SK-N-MC (cell line): ENCODE results near the gene FAM3B.
A peak's percentile ranks its signal among the peaks of the same experiment; 100 is the strongest.
"Not testable (repeated sequence)": the region's sequence is repeated elsewhere in the genome, so short reads cannot be mapped to it uniquely, and the experiment has no call there.

ENCODE experiments used
- DNase-seq: peaks from one replicate; pipeline ENCODE4 v3.0.0-alpha.2; 2011; ENCODE audit warnings: low read depth, low spot score
- H3K27ac ChIP-seq: fragments of 200-600 bp; sonication (generic); 2 replicates; pipeline ENCODE4 v1.5.1; 2016; ENCODE audit warnings: mixed run types
- H3K36me3 ChIP-seq: fragments of 200-600 bp; sonication (generic); 2 replicates; pipeline ENCODE4 v1.6.1; 2017; ENCODE audit warnings: antibody characterized with exemption, low read length, mixed read lengths; ENCODE audit not compliant: insufficient read depth
- H3K4me3 ChIP-seq: fragments of 200-600 bp; sonication (generic); 2 replicates; pipeline ENCODE4 v1.5.1; 2016
- H3K9ac ChIP-seq: fragments of 200-600 bp; sonication (generic); 2 replicates; pipeline ENCODE4 v1.8.0; 2017; ENCODE audit warnings: mixed run types, mixed read lengths; ENCODE audit not compliant: insufficient read length
- H3K9me3 ChIP-seq: fragments of 200-600 bp; sonication (generic); 2 replicates; pipeline ENCODE4 v1.6.1; 2017; ENCODE audit warnings: low read depth, mild to moderate bottlenecking, antibody characterized with exemption, low read length, moderate library complexity, mixed read lengths
- EZH2 ChIP-seq: fragments of 200-600 bp; sonication (generic); IDR thresholded peaks from one replicate; pipeline ENCODE4 v1.6.1; 2017; ENCODE audit warnings: antibody characterized with exemption
- FOXP2 ChIP-seq: optimal IDR thresholded peaks from 2 replicates; pipeline ENCODE3; 2011; ENCODE audit warnings: mild to moderate bottlenecking, moderate library complexity; ENCODE audit not compliant: insufficient read depth; ENCODE audit errors: extremely low read length, control extremely low read depth
- POLR2AphosphoS5 ChIP-seq: IDR thresholded peaks from 2 replicates; pipeline ENCODE4 v1.6.1; 2012; ENCODE audit warnings: mild to moderate bottlenecking, low read depth, low read length, borderline replicate concordance

FAM3B gene

GRCh38 chr21:41283211-41283818 lies 33.3 kb upstream of the FAM3B start:
- no peak for TF ChIP-seq EZH2
- TF ChIP-seq FOXP2 = no peak
- TF ChIP-seq POLR2AphosphoS5 = no peak
- Histone ChIP-seq H3K9ac (no peak overlapping the region), H3K9me3 (no peaks in the 10 kb centered on the region), H3K36me3 (no peaks in the 10 kb centered on the region), H3K4me3 (no peak overlapping the region), H3K27ac (no peak overlapping the region)
- DNase-seq = peak; percentile 82

- no peaks in the 10 kb centered on the region for H3K36me3 ChIP-seq
These were observed 27.2 kb upstream of the FAM3B start for GRCh38 chr21:41289431-41289830.

GRCh38 chr21:41290106-41290799 lies 26.3 kb upstream of the FAM3B start:
- TF ChIP-seq POLR2AphosphoS5 (no peak), FOXP2 (no peak), EZH2 (no peak)
- no peaks in the 10 kb centered on the region for H3K36me3 ChIP-seq
- H3K4me3 ChIP-seq = no peak overlapping the region
- no peak overlapping the region for H3K27ac ChIP-seq
- no peak for DNase-seq
- H3K9ac ChIP-seq = no peak overlapping the region
- H3K9me3 ChIP-seq = no peaks in the 10 kb centered on the region

More at GRCh38 chr21:41289431-41289830, 27.2 kb upstream of the FAM3B start:
- DNase-seq = no peak
- no peak for TF ChIP-seq POLR2AphosphoS5
- TF ChIP-seq EZH2 = no peak
- no peak for TF ChIP-seq FOXP2
- Histone ChIP-seq H3K9me3 (no peaks in the 10 kb centered on the region), H3K9ac (no peak overlapping the region), H3K4me3 (no peak overlapping the region), H3K27ac (no peak overlapping the region)

DNA sequence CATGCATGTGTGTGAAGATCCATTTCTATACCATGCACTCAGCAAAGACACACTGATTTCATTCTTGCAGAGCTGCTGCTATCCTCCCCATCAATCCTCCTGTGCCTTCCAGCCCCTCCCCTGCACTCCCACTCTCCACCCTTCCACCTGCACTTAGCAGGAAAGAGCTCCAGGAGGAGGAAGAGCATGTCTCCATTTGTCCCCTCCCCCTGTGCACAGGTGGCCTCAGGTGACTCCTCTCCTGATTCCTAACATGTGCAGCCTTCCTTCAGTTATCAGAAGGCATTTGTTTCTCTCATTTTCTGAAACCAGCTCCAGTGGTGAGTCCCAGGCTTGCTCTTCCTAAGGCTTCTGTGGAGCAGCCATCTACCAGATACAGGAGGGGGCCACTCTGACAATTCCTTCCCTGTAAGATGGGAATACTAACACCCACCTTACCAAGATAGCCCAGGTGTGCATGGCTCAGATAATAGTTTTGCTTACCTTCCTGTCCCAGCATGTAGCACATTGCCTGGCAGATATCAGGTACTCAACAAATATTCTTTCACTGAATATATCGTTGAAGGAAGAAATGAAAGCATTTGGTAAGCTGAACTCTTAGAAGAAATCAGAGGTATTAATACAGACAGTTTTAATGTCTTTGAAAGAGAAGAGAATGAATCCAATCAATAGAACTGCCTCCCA lies 21.9 kb upstream of the FAM3B start:
- Histone ChIP-seq H3K9me3 (no peaks in the 10 kb centered on the region; the same call in 1 of the 2 replicates), H3K36me3 (no peaks in the 10 kb centered on the region), H3K27ac (no peak overlapping the region), H3K4me3 (no peak overlapping the region), H3K9ac (no peak overlapping the region)
- no peak for DNase-seq
- no peak for TF ChIP-seq POLR2AphosphoS5
- TF ChIP-seq FOXP2 = no peak
- TF ChIP-seq EZH2 = no peak

DNA sequence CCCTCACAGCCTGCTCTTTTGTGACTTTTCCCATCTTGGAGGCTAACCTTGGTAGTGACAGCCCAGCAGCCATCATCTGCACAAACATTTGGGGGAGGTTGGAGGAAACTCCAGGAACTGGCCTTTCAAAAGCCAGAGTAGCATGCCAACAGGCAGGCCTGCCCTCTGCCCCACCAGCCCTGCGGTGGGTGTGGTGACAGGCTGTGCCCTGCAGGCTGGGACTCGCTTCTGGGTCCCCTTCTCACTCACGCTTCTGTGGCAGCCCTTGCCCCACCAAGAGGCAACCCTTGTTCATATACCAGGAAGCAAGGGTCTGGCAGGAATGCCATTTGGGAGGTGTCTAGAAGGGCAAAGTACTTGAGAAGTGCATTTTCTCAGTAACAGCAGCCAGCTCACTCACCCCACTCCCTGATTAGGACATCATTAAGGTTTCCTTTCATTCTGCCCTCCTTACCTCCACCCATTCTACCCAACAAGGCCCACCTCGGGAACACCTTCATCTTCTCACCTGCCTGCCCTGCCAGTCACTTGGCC lies 20.8 kb upstream of the FAM3B start:
- Histone ChIP-seq H3K9ac (no peak overlapping the region), H3K4me3 (no peak overlapping the region), H3K9me3 (no peaks in the 10 kb centered on the region; the same call in 1 of the 2 replicates), H3K36me3 (no peaks in the 10 kb centered on the region), H3K27ac (no peak overlapping the region)
- TF ChIP-seq EZH2 (no peak), POLR2AphosphoS5 (no peak), FOXP2 (no peak)
- DNase-seq = no peak

- TF ChIP-seq FOXP2 = no peak
- no peak for TF ChIP-seq EZH2
- no peak for TF ChIP-seq POLR2AphosphoS5
- Histone ChIP-seq H3K9me3 (no peaks in the 10 kb centered on the region; the same call in 1 of the 2 replicates), H3K4me3 (no peak overlapping the region), H3K36me3 (no peaks in the 10 kb centered on the region), H3K9ac (no peak overlapping the region), H3K27ac (no peak overlapping the region)
- no peak for DNase-seq
These were observed 13.6 kb upstream of the FAM3B start for GRCh38 chr21:41302976-41303375.

GRCh38 chr21:41304068-41304720 lies 12.4 kb upstream of the FAM3B start:
- TF ChIP-seq EZH2 (no peak), POLR2AphosphoS5 (no peak), FOXP2 (no peak)
- H3K9me3 ChIP-seq = no peaks in the 10 kb centered on the region
- H3K9ac ChIP-seq = no peak overlapping the region
- no peaks in the 10 kb centered on the region for H3K36me3 ChIP-seq
- no peak overlapping the region for H3K4me3 ChIP-seq
- DNase-seq = no peak
- no peak overlapping the region for H3K27ac ChIP-seq

DNA sequence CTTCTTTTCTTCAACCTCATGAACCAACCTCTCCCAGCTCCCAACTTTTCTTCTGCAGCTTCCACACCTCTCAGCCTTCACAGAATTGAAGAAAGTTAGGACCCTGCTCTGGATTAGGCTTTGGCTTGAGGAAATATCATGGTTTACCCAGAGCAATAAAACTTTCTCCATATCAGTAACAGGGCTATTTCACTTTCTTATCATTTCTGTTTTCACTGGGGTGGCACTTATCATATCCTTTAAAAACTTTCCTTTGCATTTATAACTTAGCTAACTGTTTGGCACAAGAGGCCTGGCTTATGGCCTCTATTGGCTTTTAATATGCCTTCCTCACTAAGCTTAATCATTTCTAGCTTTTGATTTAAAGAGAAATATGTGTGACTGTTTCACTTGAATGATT lies 9.4 kb upstream of the FAM3B start:
- no peaks in the 10 kb centered on the region for H3K9me3 ChIP-seq
- H3K27ac ChIP-seq = no peak overlapping the region
- no peak for DNase-seq
- TF ChIP-seq FOXP2 = no peak
- no peak for TF ChIP-seq EZH2
- H3K9ac ChIP-seq = no peak overlapping the region
- no peaks in the 10 kb centered on the region for H3K36me3 ChIP-seq
- no peak overlapping the region for H3K4me3 ChIP-seq

GRCh38 chr21:41313285-41314164 lies 3.1 kb upstream of the FAM3B start:
- not testable (repeated sequence) for H3K4me3 ChIP-seq, H3K9ac ChIP-seq, H3K9me3 ChIP-seq, DNase-seq, H3K27ac ChIP-seq, H3K36me3 ChIP-seq
